DOHH2 (cell line): ENCODE data around the gene PKIG.
"Not testable (repeated sequence)": the region's sequence is repeated elsewhere in the genome, so short reads cannot be mapped to it uniquely, and the experiment has no call there.

Experiments used
- H3F3A ChIP-seq: fragments of 200-600 bp; sonication (generic), shearing (Covaris generic); 2 replicates; pipeline ENCODE4 v1.6.0; 2016; ENCODE audit warnings: antibody characterized with exemption, mild to moderate bottlenecking; ENCODE audit not compliant: control insufficient read depth, insufficient read depth
- H3K27ac ChIP-seq: fragments of 200-600 bp; sonication (generic); 2 replicates; pipeline ENCODE4 v1.5.1; 2014; ENCODE audit warnings: low read depth, mild to moderate bottlenecking, low read length, moderate library complexity
- H3K27me3 ChIP-seq: fragments of 200-600 bp; sonication (generic); 2 replicates; pipeline ENCODE4 v1.6.1; 2014; ENCODE audit warnings: mild to moderate bottlenecking, low read length, mixed read lengths; ENCODE audit not compliant: control insufficient read depth
- H3K36me3 ChIP-seq: fragments of 200-600 bp; sonication (generic); 2 replicates; pipeline ENCODE4 v1.6.1; 2014; ENCODE audit warnings: mild to moderate bottlenecking, low read length, moderate library complexity, mixed read lengths; ENCODE audit not compliant: control insufficient read depth
- H3K4me1 ChIP-seq: fragments of 200-600 bp; sonication (generic); 2 replicates; pipeline ENCODE4 v1.6.1; 2014; ENCODE audit warnings: mild to moderate bottlenecking, low read length, mixed read lengths; ENCODE audit not compliant: control insufficient read depth
- H3K4me2 ChIP-seq: fragments of 200-600 bp; sonication (generic); 2 replicates; pipeline ENCODE4 v1.6.0; 2014; ENCODE audit warnings: mild to moderate bottlenecking, low read length, moderate library complexity
- H3K4me3 ChIP-seq: fragments of 200-600 bp; sonication (generic); 2 replicates; pipeline ENCODE4 v1.5.1; 2014; ENCODE audit warnings: mild to moderate bottlenecking, low read length, mixed read lengths
- H3K79me2 ChIP-seq: fragments of 200-600 bp; sonication (generic); 2 replicates; pipeline ENCODE4 v1.6.1; 2014; ENCODE audit warnings: mild to moderate bottlenecking, low read length, mixed read lengths; ENCODE audit not compliant: control insufficient read depth
- H3K9me2 ChIP-seq: fragments of 200-600 bp; sonication (generic); replicated peaks from 2 replicates; pipeline ENCODE4 v1.6.1; 2014; ENCODE audit warnings: mild to moderate bottlenecking, low read length, mixed read lengths; ENCODE audit not compliant: control insufficient read depth
- H3K9me3 ChIP-seq: fragments of 200-600 bp; sonication (generic); 2 replicates; pipeline ENCODE4 v1.6.1; 2014; ENCODE audit warnings: antibody characterized with exemption, low read length, mixed read lengths; ENCODE audit not compliant: control insufficient read depth, insufficient read depth
- H4K20me1 ChIP-seq: fragments of 200-600 bp; sonication (generic); 2 replicates; pipeline ENCODE4 v1.6.0; 2014; ENCODE audit warnings: low read depth, mild to moderate bottlenecking, antibody characterized with exemption, low read length, moderate library complexity; ENCODE audit not compliant: control insufficient read depth, insufficient read depth
- CTCF ChIP-seq: fragments of 200-600 bp; sonication (generic); IDR thresholded peaks from one replicate; pipeline ENCODE4 v1.5.1; 2014; ENCODE audit warnings: antibody characterized with exemption, mild to moderate bottlenecking, low read depth, low read length; ENCODE audit not compliant: poor library complexity, severe bottlenecking
- EZH2phosphoT487 ChIP-seq: fragments of 200-600 bp; sonication (generic); IDR thresholded peaks from 2 replicates; pipeline ENCODE4 v1.6.1; 2017; ENCODE audit warnings: borderline replicate concordance, mild to moderate bottlenecking, antibody characterized with exemption, low read length, moderate library complexity, mixed read lengths

The PKIG gene

GRCh38 chr20:44552950-44553908, 29.1 kb upstream of the PKIG start:
- Histone ChIP-seq H3K9me2 (no peaks in the 10 kb centered on the region), H3F3A (no peaks in the 10 kb centered on the region), H3K4me2 (no peak overlapping the region), H3K4me3 (no peak overlapping the region), H3K4me1 (peaks cover 9% of the 10 kb centered on the region; the same call in 1 of the 2 replicates), H4K20me1 (no peaks in the 10 kb centered on the region), H3K9me3 (no peaks in the 10 kb centered on the region), H3K27me3 (no peaks in the 10 kb centered on the region), H3K36me3 (no peaks in the 10 kb centered on the region), H3K79me2 (no peaks in the 10 kb centered on the region), H3K27ac (no peak overlapping the region)
- TF ChIP-seq EZH2phosphoT487 (no peak), CTCF (no peak)

- H3F3A ChIP-seq, result no peaks in the 10 kb centered on the region
- no peaks in the 10 kb centered on the region for H4K20me1 ChIP-seq
- H3K27ac ChIP-seq, result no peak overlapping the region
- H3K79me2 ChIP-seq, result no peaks in the 10 kb centered on the region
- no peaks in the 10 kb centered on the region for H3K9me2 ChIP-seq
- H3K9me3 ChIP-seq, result no peaks in the 10 kb centered on the region
- H3K4me1 ChIP-seq, result peaks cover 14% of the 10 kb centered on the region
- H3K36me3 ChIP-seq, result no peaks in the 10 kb centered on the region
- no peaks in the 10 kb centered on the region for H3K27me3 ChIP-seq
- no peak for TF ChIP-seq EZH2phosphoT487
- TF ChIP-seq CTCF, result no peak
- H3K4me2 ChIP-seq, result no peak overlapping the region
- H3K4me3 ChIP-seq, result no peak overlapping the region
Measured at GRCh38 chr20:44559302-44559701, 23.1 kb upstream of the PKIG start.

DNA sequence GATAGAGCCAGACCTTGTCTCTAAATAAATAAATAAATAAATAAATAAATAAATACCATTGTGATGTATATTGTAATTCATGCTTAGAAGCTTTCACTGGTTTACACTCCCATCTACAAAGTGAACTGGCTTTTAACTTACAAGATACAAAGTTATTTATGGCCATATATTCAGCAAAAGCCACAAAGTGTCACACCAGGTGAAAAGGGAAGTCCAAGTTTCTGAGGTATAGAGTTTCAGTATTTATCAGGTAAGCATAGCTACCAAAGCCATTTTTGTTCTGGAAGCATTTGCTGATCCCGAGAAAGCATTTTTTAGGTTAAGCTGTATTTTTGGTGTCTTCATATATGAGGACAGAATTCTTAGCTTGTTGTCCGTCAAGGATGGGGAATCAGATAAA, 22.1 kb upstream of the PKIG start:
- TF ChIP-seq EZH2phosphoT487, result no peak
- TF ChIP-seq CTCF, result no peak
- Histone ChIP-seq H3K36me3 (no peaks in the 10 kb centered on the region), H3K9me2 (no peaks in the 10 kb centered on the region), H3K79me2 (no peaks in the 10 kb centered on the region), H3F3A (no peaks in the 10 kb centered on the region), H3K27me3 (no peaks in the 10 kb centered on the region), H3K9me3 (no peaks in the 10 kb centered on the region), H3K4me3 (no peak overlapping the region), H4K20me1 (no peaks in the 10 kb centered on the region), H3K4me1 (peaks cover 14% of the 10 kb centered on the region), H3K27ac (no peak overlapping the region), H3K4me2 (peak overlapping the region; percentile 31)

GRCh38 chr20:44560818-44561217, 21.6 kb upstream of the PKIG start:
- H3F3A ChIP-seq, H3K27ac ChIP-seq, H3K9me2 ChIP-seq, H3K79me2 ChIP-seq, H3K27me3 ChIP-seq, H3K4me3 ChIP-seq, H3K9me3 ChIP-seq, H4K20me1 ChIP-seq, H3K36me3 ChIP-seq: not testable (repeated sequence)
- Histone ChIP-seq H3K4me1 (peaks cover 14% of the 10 kb centered on the region), H3K4me2 (peak overlapping the region; percentile 31; the same call in 1 of the 2 replicates)
